Islet precursor cell (in vitro differentiated cells): ENCODE data around the gene GABBR2.

Source experiments
- DNase-seq: peaks from one replicate; pipeline ENCODE4 v3.0.0-alpha.2; 2018

Gene GABBR2

GRCh38 chr9:98708933-98709911, at the start of gene GABBR2:
Gene GABBR2, minus strand, starts transcription at chr9:98708935. Its CDS starts 198 bp downstream, at chr9:98708737.
- no peak for DNase-seq

DNA sequence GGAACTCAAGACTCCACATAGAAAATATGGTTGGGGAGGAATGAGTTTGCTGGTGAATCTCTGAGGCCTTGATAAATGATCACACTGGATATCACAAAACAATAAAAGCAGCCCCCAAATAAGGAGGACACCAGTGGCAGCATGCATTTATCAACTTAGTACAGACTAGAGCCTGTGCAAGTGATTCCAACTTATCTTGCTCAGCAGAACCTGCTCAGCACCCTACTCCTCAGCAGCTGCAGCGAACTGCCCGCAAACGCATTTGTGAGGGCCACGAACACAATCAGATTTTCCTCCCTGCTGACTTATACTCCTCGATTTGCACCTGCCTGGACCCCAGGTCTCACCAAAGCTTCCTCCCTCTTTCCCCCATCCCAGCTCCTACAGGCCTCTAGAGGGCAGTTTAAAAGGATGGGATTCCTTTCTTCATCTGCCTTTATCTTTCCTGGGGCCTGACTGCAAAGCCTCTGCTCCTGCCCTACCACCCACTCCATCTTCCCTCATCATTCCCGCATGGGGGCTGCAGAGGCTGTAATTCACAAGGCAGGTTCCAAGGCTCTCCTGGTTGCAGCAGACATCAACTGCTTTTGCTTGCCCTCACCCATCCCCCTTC, 46.4 kb upstream of the GABBR2 start:
- no peak for DNase-seq

GRCh38 chr9:98751210-98751609, 42.5 kb upstream of the GABBR2 start:
- DNase-seq, result no peak

DNA sequence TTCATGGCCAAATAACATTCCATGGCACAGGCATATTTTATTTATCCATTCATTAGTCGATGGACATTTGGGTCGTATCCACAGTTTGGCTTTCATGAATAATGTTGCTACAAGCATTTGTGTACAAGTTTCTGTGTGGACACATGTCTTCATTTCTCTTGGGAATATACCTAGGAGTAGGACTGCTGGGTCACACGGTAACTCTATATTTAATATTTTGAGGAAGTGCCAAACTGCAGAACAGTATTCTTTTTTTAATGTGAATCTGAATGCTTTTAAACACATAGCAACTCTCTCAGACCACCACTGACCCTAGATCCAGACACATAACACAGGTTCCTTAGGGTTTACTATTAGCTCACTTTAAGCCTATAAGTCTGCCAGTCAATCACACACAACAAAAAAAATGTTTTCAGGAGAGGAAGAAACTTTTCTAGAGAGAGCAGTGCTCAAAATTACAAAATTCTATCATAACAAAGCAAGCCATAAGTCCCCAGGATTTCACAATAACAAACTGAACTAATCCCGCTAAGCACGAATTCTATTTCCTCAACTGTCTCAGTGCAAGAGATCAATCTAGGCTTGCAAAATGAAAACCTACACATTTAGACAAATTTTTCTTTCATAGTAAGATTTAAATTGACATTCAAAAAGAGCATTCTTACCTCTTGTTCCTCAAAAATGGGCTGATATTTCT, 41.8 kb upstream of the GABBR2 start:
- no peak for DNase-seq

GRCh38 chr9:98747476-98747875, 38.7 kb upstream of the GABBR2 start:
- no peak for DNase-seq

GRCh38 chr9:98745470-98745869, 36.7 kb upstream of the GABBR2 start:
- DNase-seq, result no peak

- DNase-seq, result no peak
These were observed 35.3 kb upstream of the GABBR2 start for GRCh38 chr9:98743818-98744611.

DNA sequence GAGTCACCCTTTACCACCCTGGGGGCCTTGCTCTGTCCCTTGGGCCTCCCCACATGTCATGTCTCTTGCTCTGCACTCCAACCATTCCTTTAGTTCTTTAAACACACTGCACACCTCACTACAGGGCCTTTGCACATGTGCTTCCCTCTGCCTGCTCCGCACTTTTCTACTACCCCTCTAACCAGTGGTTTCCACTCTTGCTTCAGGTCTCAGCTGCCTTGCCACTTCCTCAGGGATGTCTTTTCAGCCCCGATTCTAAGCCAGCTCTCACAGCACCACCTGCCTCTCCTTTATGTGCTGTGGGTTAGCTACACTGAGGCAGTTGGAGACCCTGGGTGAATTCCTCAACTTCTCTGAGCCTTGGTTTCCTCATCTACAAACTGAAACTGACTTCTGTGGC, 34.6 kb upstream of the GABBR2 start:
- no peak for DNase-seq

- DNase-seq, result no peak
These were observed 33.9 kb upstream of the GABBR2 start for GRCh38 chr9:98742325-98743280.

GRCh38 chr9:98740226-98740881, 31.6 kb upstream of the GABBR2 start:
- no peak for DNase-seq

DNA sequence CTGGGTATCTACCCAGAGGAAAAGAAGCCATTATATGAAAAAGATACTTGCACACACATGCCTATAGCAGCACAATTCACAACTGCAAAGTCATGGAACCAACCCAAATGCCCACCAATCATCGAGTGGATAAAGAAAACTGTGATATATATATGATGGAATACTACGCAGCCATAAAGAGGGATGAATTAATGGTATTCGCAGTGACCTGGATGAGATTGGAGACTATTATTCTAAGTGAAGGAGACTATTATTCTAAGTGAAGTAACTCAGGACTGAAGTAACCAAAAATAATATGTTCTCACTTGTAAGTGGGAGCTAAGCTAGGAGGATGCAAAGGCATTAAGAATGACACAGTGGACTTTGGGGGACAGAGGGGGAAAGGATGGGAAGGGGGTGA, 30.0 kb upstream of the GABBR2 start:
- no peak for DNase-seq

DNA sequence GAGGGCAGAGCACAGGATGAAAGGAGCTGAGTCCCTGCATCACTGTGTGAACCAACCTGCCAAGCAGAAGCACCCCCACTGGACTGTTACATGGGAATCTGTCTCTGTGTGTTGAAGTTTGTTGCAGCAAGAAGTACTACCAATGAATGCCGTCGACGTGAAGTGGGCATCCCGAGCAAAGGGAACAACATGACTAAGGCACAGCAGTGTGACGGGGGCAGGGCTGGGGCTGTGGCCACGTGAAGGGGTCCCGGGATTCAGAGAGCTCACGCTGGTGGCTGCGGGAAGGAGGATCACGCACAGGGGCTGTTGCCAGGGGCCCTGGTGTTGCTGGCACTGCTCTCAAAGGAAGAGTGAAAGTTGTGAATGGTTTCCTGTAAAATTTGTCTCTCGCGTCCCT, 27.5 kb upstream of the GABBR2 start:
- DNase-seq, result no peak

- no peak for DNase-seq
These were observed 24.1 kb upstream of the GABBR2 start for GRCh38 chr9:98732801-98733200.

- no peak for DNase-seq
These were observed 23.4 kb upstream of the GABBR2 start for GRCh38 chr9:98732091-98732490.

- no peak for DNase-seq
These were observed 22.1 kb upstream of the GABBR2 start for GRCh38 chr9:98730871-98731270.

DNA sequence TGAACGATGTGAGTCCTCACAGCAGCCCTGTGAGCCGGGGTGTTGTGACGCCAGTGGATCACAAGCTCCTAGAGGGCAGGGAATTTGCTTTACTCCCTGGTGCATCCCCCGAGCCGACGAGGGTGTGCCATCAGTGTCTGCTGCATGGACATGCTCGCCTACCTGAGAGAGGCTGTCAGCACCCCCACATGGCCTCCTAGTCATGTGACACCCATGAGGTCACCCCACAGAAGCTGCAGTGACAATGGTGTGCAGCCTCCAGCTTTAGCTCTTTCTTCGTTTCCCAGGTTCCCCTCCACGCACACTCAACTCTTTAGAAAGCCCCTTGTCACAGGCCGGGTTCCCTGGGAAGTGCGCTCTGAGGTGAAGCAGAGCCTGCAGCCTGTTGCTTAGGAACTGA, 19.8 kb upstream of the GABBR2 start:
- no peak for DNase-seq

DNA sequence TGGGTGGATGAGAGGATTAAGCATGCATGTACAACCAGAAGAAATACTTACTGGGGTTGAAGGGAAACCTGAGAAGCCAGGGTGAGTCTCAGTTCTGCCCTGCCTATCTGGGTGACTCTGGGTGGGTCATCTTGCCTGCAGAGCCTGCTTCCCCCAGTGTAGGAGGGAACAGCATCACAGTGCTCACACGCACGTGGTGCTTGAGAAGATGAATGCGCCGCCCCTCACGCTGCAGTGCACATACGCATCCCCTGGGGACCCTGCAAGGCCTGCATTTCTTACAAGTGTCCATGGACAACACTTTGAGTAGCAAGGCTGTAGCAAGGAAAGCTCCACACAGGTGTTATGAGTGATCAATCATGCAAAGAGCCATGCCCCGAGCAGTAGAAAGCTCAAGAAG, 18.7 kb upstream of the GABBR2 start:
- DNase-seq, result no peak

DNA sequence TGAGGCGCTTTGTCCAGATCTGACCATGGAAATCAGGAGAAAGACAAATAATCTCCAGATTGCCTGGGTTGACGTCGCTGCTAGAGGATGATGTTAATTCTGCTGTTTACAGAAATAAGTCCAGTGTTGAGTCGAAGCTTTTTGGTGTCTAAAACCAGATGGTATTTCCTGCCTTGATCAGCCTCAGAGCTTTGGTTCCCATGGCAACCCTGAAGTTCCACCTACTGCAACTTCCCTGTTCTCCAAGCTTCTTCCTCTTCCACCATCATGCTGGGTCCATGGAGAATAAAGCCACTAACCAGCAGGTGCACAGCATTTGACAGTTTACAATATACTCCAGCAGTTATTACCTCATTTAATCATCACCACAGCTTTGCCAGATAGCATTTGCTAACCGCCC, 18.0 kb upstream of the GABBR2 start:
- no peak for DNase-seq

DNA sequence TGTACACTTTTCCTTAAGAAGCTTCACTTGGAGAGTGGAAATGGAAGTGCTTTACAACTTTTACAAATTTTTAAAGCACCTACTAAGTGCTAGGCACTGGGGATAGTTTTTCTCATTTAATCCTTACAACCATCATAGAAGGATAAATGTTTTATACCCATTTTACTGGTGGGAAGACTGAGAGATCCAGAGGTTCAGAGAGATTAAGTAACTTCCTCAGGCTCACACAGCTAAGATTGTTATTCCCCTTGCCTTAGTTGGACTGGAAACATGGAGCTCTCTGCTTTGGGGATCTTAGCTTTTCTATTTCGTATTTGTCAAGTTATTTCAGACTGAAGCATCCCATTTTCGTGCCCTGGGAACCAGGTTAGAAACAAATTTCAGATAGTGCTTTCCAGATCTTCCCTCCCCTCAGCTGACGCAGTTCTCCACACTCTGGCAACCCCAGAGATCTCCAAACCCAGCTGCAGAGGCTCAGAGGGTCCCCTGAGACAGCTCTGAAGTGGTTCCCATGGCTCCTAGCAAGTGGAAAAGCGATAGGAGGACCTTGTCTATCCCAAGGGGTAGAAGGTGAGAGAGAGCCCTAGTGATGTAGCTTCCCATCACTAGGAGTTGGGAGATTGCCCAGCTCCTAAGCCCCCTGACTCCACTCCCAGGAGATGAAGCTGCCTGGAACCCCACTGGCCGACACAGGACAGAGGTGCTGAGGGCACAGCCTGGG, 16.2 kb upstream of the GABBR2 start:
- DNase-seq, result peak; percentile 37

DNA sequence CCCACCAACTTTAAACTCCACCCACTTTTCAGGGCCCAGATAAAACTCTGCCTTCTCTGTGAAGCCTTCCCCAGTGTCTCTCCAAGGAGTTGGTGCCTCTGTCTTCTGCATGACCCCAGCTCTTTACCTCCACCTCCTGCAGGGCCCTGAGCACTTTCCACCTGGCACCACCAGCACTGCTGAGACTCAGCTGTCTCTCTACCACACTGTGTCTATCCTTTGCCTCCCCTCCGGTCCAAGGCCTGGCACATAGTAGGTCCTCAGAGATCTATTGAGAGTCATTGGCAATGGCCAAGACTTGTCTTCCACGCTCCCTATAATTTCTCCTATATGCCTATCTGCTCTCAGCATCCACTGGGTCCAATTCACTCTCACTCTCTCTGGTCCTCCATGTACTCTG, 12.9 kb upstream of the GABBR2 start:
- no peak for DNase-seq
